Activated T-cell treated with anti-CD3 and anti-CD28 coated beads, Interleukin-2, amount 50 U/mL, for 24 hours (primary cell): ENCODE measurements around the gene PCTP.

ENCODE experiments used
- DNase-seq: peaks from one replicate; pipeline ENCODE4 v3.0.0-alpha.2; 2020
- H3K27ac Mint-ChIP-seq: 2 replicates; pipeline ENCODE4 v1.8.0; 2020; ENCODE audit warnings: mild to moderate bottlenecking, mixed read lengths
- H3K27me3 Mint-ChIP-seq: 2 replicates; pipeline ENCODE4 v1.8.0; 2020; ENCODE audit warnings: mixed read lengths
- H3K36me3 Mint-ChIP-seq: 2 replicates; pipeline ENCODE4 v1.8.0; 2020; ENCODE audit warnings: low read depth, mixed read lengths
- H3K4me1 Mint-ChIP-seq: 2 replicates; pipeline ENCODE4 v1.8.0; 2020; ENCODE audit warnings: low read depth, mixed read lengths
- H3K4me3 Mint-ChIP-seq: 2 replicates; pipeline ENCODE4 v1.8.0; 2020; ENCODE audit warnings: mild to moderate bottlenecking, moderate library complexity, mixed read lengths
- H3K9me3 Mint-ChIP-seq: 2 replicates; pipeline ENCODE4 v1.8.0; 2020; ENCODE audit warnings: mixed read lengths

The PCTP gene

GRCh38 chr17:55818451-55819375, 67.9 kb downstream of the PCTP start:
- DNase-seq = no peak
- peaks cover 34% of the 10 kb centered on the region for H3K27me3 Mint-ChIP-seq
- no peaks in the 10 kb centered on the region for H3K36me3 Mint-ChIP-seq
- no peaks in the 10 kb centered on the region for H3K4me1 Mint-ChIP-seq
- no peak overlapping the region for H3K27ac Mint-ChIP-seq
- peaks cover 3% of the 10 kb centered on the region for H3K9me3 Mint-ChIP-seq
- no peak overlapping the region for H3K4me3 Mint-ChIP-seq

- Mint-ChIP-seq H3K4me3 (no peak overlapping the region), H3K27ac (no peak overlapping the region), H3K27me3 (peaks cover 23% of the 10 kb centered on the region), H3K9me3 (peaks cover 3% of the 10 kb centered on the region), H3K4me1 (no peaks in the 10 kb centered on the region), H3K36me3 (no peaks in the 10 kb centered on the region)
- DNase-seq = no peak
These were observed 69.8 kb downstream of the PCTP start for GRCh38 chr17:55820675-55821074.

GRCh38 chr17:55822028-55822427, 71.2 kb downstream of the PCTP start:
- Mint-ChIP-seq H3K4me3 (no peak overlapping the region), H3K27me3 (peaks cover 15% of the 10 kb centered on the region), H3K4me1 (no peaks in the 10 kb centered on the region), H3K27ac (no peak overlapping the region), H3K36me3 (no peaks in the 10 kb centered on the region), H3K9me3 (peaks cover 3% of the 10 kb centered on the region)
- DNase-seq = no peak

- no peaks in the 10 kb centered on the region for H3K36me3 Mint-ChIP-seq
- no peak overlapping the region for H3K27ac Mint-ChIP-seq
- no peak overlapping the region for H3K4me3 Mint-ChIP-seq
- H3K4me1 Mint-ChIP-seq = no peaks in the 10 kb centered on the region
- no peaks in the 10 kb centered on the region for H3K27me3 Mint-ChIP-seq
- no peak for DNase-seq
- H3K9me3 Mint-ChIP-seq = no peaks in the 10 kb centered on the region
These were observed 74.4 kb downstream of the PCTP start for GRCh38 chr17:55825213-55825612.
